HG03103 (cell line): ENCODE data around the gene PARP1.

ENCODE experiments used
- ATAC-seq: cut with Tn5 transposase; IDR thresholded peaks from one replicate; pipeline ENCODE4 v1.9.1; 2021; ENCODE audit warnings: low read depth; ENCODE audit not compliant: unreplicated experiment

The PARP1 gene

GRCh38 chr1:226408285-226409184 is 642 bp upstream of the PARP1 start:
- ATAC-seq, result no peak

- ATAC-seq, result no peak
Observed at GRCh38 chr1:226407199-226407496, 745 bp downstream of the PARP1 start.

- no peak for ATAC-seq
Observed at GRCh38 chr1:226406401-226406881, 1.5 kb downstream of the PARP1 start.

- ATAC-seq, result no peak
Observed at GRCh38 chr1:226405411-226405988, 2.4 kb downstream of the PARP1 start.

GRCh38 chr1:226404904-226405222 is 3.0 kb downstream of the PARP1 start:
- ATAC-seq, result no peak

- no peak for ATAC-seq
Observed at GRCh38 chr1:226404063-226404903, 3.6 kb downstream of the PARP1 start.

GRCh38 chr1:226403201-226404034 is 4.5 kb downstream of the PARP1 start:
- no peak for ATAC-seq

- no peak for ATAC-seq
Observed at GRCh38 chr1:226402739-226403165, 5.1 kb downstream of the PARP1 start.

GRCh38 chr1:226401355-226402303 is 6.3 kb downstream of the PARP1 start:
- ATAC-seq, result no peak

- no peak for ATAC-seq
Observed at GRCh38 chr1:226400519-226401354, 7.2 kb downstream of the PARP1 start.

- no peak for ATAC-seq
Observed at GRCh38 chr1:226397955-226398636, 9.8 kb downstream of the PARP1 start.

GRCh38 chr1:226397011-226397926 is 10.6 kb downstream of the PARP1 start:
- ATAC-seq, result no peak

GRCh38 chr1:226395753-226396152 is 12.1 kb downstream of the PARP1 start:
- no peak for ATAC-seq

- ATAC-seq, result no peak
Observed at GRCh38 chr1:226394462-226394861, 13.4 kb downstream of the PARP1 start.

- ATAC-seq, result no peak
Observed at GRCh38 chr1:226390681-226391080, 17.2 kb downstream of the PARP1 start.

GRCh38 chr1:226388131-226388530 is 19.8 kb downstream of the PARP1 start:
- no peak for ATAC-seq

- no peak for ATAC-seq
Observed at GRCh38 chr1:226384717-226385116, 23.2 kb downstream of the PARP1 start.
